ENCODE results near the gene ATG14. TPM values are rescaled to one million over a fixed set of nuclear protein-coding genes. Genes with fewer than 3 reads are reported as not detected.
"Not testable (repeated sequence)": the region's sequence is repeated elsewhere in the genome, so short reads cannot be mapped to it uniquely, and the experiment has no call there.

Gene ATG14
- total RNA-seq, 1 donor from 2014 or later = 5.0 TPM

DNA sequence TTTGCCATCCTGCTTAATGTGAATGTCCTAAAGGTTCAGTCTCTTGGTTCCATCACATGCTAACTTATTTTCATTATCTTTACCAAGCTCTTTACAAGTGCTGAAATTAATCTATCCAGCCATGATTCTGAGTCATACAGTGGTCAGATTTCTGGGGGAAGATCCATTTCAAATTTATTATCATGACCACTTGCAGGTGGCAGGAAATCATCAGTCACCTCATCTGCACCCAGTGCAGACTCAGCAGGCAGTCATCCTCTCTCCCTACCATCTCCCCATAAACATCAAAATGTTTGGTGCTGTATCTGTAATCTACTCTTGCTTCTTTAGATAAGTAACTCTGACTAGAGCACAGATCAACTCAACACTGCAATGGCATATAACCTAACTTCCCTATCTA, 23.5 kb downstream of the ATG14 start:
- no peak for DNase-seq (ENCODE audit: low read depth)
- no peak overlapping the region for H3K4me3 ChIP-seq (ENCODE audit: low read depth, low read length)
- TF ChIP-seq, protein P1, sequence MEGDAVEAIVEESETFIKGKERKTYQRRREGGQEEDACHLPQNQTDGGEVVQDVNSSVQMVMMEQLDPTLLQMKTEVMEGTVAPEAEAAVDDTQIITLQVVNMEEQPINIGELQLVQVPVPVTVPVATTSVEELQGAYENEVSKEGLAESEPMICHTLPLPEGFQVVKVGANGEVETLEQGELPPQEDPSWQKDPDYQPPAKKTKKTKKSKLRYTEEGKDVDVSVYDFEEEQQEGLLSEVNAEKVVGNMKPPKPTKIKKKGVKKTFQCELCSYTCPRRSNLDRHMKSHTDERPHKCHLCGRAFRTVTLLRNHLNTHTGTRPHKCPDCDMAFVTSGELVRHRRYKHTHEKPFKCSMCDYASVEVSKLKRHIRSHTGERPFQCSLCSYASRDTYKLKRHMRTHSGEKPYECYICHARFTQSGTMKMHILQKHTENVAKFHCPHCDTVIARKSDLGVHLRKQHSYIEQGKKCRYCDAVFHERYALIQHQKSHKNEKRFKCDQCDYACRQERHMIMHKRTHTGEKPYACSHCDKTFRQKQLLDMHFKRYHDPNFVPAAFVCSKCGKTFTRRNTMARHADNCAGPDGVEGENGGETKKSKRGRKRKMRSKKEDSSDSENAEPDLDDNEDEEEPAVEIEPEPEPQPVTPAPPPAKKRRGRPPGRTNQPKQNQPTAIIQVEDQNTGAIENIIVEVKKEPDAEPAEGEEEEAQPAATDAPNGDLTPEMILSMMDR (conservative IDR thresholded peaks at IDR 0.05; ENCODE audit: low read depth, low read length) = no peak

DNA sequence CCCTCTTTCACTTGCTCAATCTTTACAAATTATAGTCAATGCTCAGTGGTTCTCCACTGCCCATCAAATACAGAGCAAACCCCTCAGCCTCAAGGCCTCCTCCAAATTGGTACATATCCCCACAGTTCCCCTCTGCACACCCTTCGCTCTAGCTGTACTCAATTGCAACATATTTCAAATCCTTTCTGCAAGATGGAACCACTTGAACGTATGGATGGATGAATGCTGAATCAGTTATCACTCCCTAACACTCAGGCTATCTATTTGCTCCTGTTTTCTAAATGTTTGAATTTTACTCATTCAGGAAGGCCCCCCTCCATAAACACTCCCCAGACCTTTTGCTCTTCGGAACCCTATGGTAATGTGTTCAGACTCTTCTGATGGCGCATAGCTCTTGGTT, 24.5 kb downstream of the ATG14 start:
- TF ChIP-seq, protein P1 (conservative IDR thresholded peaks at IDR 0.05; ENCODE audit: low read depth, low read length) = no peak
- no peak for DNase-seq (ENCODE audit: low read depth)
- no peak overlapping the region for H3K4me3 ChIP-seq (ENCODE audit: low read depth, low read length)

DNA sequence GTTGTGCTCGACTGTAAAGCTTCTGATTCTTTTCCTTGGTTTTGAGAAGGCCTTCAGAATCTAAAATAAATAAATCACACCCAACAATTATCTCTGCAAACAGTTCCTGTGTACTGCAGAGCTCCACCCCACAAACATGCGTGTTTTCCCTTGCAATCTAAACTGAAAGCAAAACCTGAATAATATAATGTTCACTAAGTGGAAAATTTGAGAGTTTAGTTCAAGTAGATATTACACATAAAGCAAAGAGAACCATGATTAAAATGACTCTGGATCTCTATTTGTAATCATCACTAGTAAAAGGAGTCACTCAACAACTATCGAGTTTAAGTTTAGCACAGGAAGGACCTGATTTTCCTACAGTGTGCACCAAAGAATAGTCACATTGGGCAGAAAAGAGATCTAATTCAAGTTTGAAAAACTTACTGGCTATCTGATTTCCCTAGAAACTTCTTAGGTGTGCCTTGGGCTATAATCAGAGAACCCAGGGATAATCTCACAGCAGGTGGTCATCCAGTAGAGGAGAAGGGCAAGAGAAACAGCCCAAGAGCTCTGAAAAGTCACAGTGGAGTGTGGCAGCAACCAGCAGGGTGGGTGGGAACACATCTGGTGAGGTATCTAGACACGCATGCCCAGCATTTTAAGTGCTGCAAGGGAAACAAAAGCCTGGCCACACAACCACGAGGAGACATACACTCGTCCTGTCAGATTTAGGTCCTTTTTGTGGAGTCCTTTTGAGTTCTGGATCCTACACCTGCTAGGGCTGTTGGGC, 25.4 kb downstream of the ATG14 start:
- H3K4me3 ChIP-seq (ENCODE audit: low read depth, low read length) = no peak overlapping the region
- DNase-seq (ENCODE audit: low read depth) = no peak
- TF ChIP-seq, protein P1 (conservative IDR thresholded peaks at IDR 0.05; ENCODE audit: low read depth, low read length) = no peak

DNA sequence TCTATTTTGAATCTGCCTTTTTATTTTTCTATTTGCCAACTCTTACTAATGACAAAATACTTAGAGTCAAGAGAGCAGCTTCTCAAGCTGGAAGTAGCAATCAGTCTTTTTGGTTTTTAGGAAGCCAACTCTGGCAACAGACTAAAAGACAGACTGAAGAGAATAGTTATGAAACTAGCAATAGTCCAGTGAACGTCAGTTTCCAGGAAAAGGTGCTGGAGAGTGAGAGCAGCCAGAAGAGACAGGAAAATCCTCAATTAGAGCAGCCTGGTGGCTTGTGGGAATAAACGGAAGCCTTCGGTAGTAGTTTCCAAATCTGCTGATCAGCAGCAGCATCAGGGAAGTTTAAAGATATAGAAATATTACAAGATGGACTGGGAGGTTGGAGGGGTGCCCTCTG, 27.1 kb downstream of the ATG14 start:
- no peak for DNase-seq (ENCODE audit: low read depth)

DNA sequence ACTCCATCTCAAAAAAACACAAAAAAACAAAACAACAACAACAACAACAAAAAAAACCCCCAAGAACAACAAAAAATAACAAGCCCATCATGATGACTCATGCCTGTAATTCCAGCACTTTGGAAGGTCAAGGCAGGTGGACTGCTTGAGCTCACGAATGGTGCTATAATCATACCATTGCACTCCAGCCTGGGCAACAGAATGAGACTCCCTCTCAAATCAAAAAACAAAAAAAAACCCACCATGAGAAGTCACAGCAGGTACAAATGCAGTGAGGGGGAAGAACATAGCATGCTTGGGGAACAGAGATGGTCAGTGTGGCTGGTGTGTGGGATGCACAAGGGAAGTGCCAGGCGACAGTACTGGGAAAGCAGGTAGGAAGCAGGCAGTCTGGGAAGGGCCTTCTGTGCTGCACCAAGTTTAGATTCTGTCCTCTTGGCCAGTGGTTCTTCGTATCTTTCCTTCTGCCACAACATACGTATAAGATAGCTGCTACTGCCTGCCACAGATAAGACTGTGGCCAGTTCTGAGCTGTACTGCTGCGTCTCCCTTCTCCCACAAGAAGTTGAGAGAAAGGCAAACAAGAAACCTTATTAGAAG, 28.0 kb downstream of the ATG14 start:
- H3K4me3 ChIP-seq (ENCODE audit: low read depth, low read length) = no peak overlapping the region
- no peak for DNase-seq (ENCODE audit: low read depth)
- TF ChIP-seq, protein P1 (conservative IDR thresholded peaks at IDR 0.05; ENCODE audit: low read depth, low read length) = no peak

More for the DNA sequence above, 27.1 kb downstream of the ATG14 start:
- H3K4me3 ChIP-seq (ENCODE audit: low read depth, low read length) = no peak overlapping the region
- TF ChIP-seq, protein P1 (conservative IDR thresholded peaks at IDR 0.05; ENCODE audit: low read depth, low read length) = no peak

DNA sequence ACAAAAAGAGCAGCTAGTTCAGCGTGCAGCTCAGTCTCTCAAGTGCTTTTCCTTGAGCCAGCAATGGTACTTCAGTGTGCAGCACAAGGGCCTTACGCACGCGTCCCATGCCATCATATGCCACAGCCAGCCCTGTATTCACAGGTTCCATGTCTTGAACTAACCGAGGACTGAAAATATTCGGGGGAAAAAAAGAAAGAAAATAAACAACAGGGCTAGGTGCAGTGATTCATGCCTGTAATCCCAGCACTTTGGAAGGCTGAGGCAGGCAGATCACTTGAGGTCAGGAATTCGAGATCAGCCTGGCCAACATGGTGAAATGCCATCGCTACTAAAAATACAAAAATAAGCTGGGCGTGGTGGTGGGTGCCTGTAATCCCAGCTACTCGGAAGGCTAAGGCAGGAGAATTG, 28.6 kb downstream of the ATG14 start:
- DNase-seq (ENCODE audit: low read depth); H3K4me3 ChIP-seq (ENCODE audit: low read depth, low read length): not testable (repeated sequence)

DNA sequence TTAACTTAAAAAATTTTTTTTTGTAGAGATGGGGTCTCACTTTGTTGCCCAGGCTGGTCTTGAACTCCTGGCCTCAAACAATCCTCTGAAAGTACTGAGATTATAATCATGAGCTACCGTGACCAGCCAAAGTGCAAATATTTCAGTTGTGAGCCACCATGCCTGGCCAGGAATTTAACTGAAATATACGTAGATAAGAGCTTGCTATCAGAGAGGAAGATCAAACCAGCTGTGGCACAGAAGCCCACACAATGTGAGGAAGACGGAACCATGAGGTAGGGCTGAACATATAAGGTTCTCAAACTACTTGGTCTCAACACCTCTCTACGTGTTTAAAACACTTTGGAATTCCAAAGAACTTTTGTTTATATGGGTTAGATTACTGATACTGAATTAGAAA, 29.1 kb downstream of the ATG14 start:
- H3K4me3 ChIP-seq (ENCODE audit: low read depth, low read length) = no peak overlapping the region
- DNase-seq (ENCODE audit: low read depth) = no peak
- TF ChIP-seq, protein P1 (conservative IDR thresholded peaks at IDR 0.05; ENCODE audit: low read depth, low read length) = no peak
